Measurements from ENCODE around the gene TTI1. TPM values are rescaled to one million over a fixed set of nuclear protein-coding genes. Genes with fewer than 3 reads are reported as not detected.

The TTI1 gene
- 24.0 TPM for polyA plus RNA-seq (2013, experiment 1 of 2)
- 24.4 TPM for polyA plus RNA-seq (2013, experiment 2 of 2)

GRCh38 chr20:38033330-38034107 is at the start of gene TTI1, which contains the start of gene RPRD1B:
Gene TTI1 (minus strand): TSS chr20:38033456. CDS start chr20:38013816, 19,640 bp downstream.
Gene RPRD1B (plus strand): TSS chr20:38033746. CDS start chr20:38033948, 202 bp downstream.
- peaks cover 9 to 13% of the 10 kb centered on the region in 2 donors for H3K4me1 ChIP-seq (ENCODE audit: control insufficient read depth in 2 of 2, insufficient read depth in 1 of 2, low read depth in 1 of 2, low read length in 2 of 2)

DNA sequence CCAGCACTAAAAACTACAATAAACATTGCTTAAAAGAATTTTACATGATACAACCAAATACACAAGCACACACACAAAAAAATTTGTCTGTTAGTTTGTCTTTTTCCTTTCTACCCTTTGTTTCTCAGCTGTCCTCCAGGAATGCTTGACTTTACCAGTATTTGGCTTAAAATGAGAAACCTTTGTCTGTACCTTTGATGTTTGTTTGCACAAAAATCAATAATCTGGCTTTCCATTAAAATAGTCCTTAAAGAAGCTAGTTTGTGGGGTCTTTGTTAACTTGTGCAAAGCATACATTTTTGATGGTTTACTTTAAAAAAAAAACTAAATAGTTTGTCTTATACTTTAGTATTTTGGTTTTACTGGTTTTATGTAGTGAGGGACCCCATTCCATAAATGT is 49.6 kb upstream of the TTI1 start:
- H2BK12ac ChIP-seq (ENCODE audit: low read length): no peak overlapping the region
- no peak overlapping the region for H3K27ac ChIP-seq (replicated peaks; ENCODE audit: low read length)
- H2BK15ac ChIP-seq (ENCODE audit: low read length): no peak overlapping the region
- H3K4me2 ChIP-seq (ENCODE audit: insufficient read depth, low read length, poor library complexity, severe bottlenecking): no peak overlapping the region
- H2BK120ac ChIP-seq (ENCODE audit: low read depth, low read length): no peak overlapping the region
- no peak overlapping the region for H3K9ac ChIP-seq (ENCODE audit: low read depth, low read length, poor library complexity)
- peaks cover 10 to 93% of the 10 kb centered on the region in 2 donors for H3K36me3 ChIP-seq (replicated peaks in 1 of 2; ENCODE audit: control insufficient read depth in 2 of 2, insufficient read depth in 2 of 2, low read length in 2 of 2)
- no peak overlapping the region for H2AFZ ChIP-seq (ENCODE audit: low read length)
- H3K79me1 ChIP-seq (ENCODE audit: low read depth, low read length): no peaks in the 10 kb centered on the region
- H3K23ac ChIP-seq (ENCODE audit: low read depth, low read length, poor library complexity): no peak overlapping the region
- no peak overlapping the region for H2AK5ac ChIP-seq (ENCODE audit: low read depth, low read length)
- no peak overlapping the region for H3K4me3 ChIP-seq (ENCODE audit: low read length in 2 of 2)
- DNase-seq (ENCODE audit: low spot score): no peak
- H3K4me1 ChIP-seq (ENCODE audit: control insufficient read depth in 2 of 2, insufficient read depth in 1 of 2, low read depth in 1 of 2, low read length in 2 of 2): peaks cover 0 to 2% of the 10 kb centered on the region in 2 donors
- H3K27me3 ChIP-seq (ENCODE audit: control insufficient read depth in 3 of 3, insufficient read depth in 3 of 3, low read depth in 1 of 3, low read length in 3 of 3): no peaks in the 10 kb centered on the region
- H4K8ac ChIP-seq (ENCODE audit: low read depth, low read length): no peak overlapping the region
- H3K14ac ChIP-seq (ENCODE audit: low read length): no peak overlapping the region
- no peak overlapping the region for H2BK5ac ChIP-seq (ENCODE audit: low read length)
- no peak overlapping the region for H3K4ac ChIP-seq (ENCODE audit: low read length)
- peaks cover 2 to 20% of the 10 kb centered on the region in 2 donors for H3K9me3 ChIP-seq (replicated peaks in 1 of 2; ENCODE audit: control insufficient read depth in 2 of 2, insufficient read depth in 1 of 2, low read depth in 1 of 2, low read length in 2 of 2)
- no peak overlapping the region for H4K91ac ChIP-seq (ENCODE audit: low read depth, low read length, poor library complexity)
- no peak overlapping the region for H3K18ac ChIP-seq (ENCODE audit: low read length)

More at GRCh38 chr20:38033330-38034107, at the start of gene TTI1, which contains the start of gene RPRD1B:
- H3K18ac ChIP-seq (ENCODE audit: low read length): peak within 1 kb of the TSS; percentile 99
- no CpG with 5 or more reads among the region's 69 CpGs for WGBS, 2 donors (ENCODE audit: extremely low coverage in 2 of 2, insufficient read length in 2 of 2, insufficient replicate concordance in 1 of 2)
- no peak within 1 kb of the TSS for H3K14ac ChIP-seq (ENCODE audit: low read length)
- no peak within 1 kb of the TSS for H2BK12ac ChIP-seq (ENCODE audit: low read length)
- peak within 1 kb of the TSS; percentile 78 to 90 for H3K4me3 ChIP-seq (ENCODE audit: low read length in 2 of 2)
- peak within 1 kb of the TSS; percentile 93 for H3K9ac ChIP-seq (ENCODE audit: low read depth, low read length, poor library complexity)
- peak within 1 kb of the TSS; percentile 96 for H2AFZ ChIP-seq (ENCODE audit: low read length)
- peaks cover 0 to 14% of the 10 kb centered on the region in 2 donors for H3K9me3 ChIP-seq (replicated peaks in 1 of 2; ENCODE audit: control insufficient read depth in 2 of 2, insufficient read depth in 1 of 2, low read depth in 1 of 2, low read length in 2 of 2)
- no peaks in the 10 kb centered on the region for H3K27me3 ChIP-seq (ENCODE audit: control insufficient read depth in 3 of 3, insufficient read depth in 3 of 3, low read depth in 1 of 3, low read length in 3 of 3)
- no peak within 1 kb of the TSS for H2BK120ac ChIP-seq (ENCODE audit: low read depth, low read length)
- peak within 1 kb of the TSS; percentile 85 for H3K27ac ChIP-seq (replicated peaks; ENCODE audit: low read length)
- peaks cover 19% of the 10 kb centered on the region for H3K79me1 ChIP-seq (ENCODE audit: low read depth, low read length)
- peak within 1 kb of the TSS; percentile 21 for H2AK5ac ChIP-seq (ENCODE audit: low read depth, low read length)
- peaks cover 9 to 57% of the 10 kb centered on the region in 2 donors for H3K36me3 ChIP-seq (replicated peaks in 1 of 2; ENCODE audit: control insufficient read depth in 2 of 2, insufficient read depth in 2 of 2, low read length in 2 of 2)
- H4K91ac ChIP-seq (ENCODE audit: low read depth, low read length, poor library complexity): no peak within 1 kb of the TSS
- peak within 1 kb of the TSS; percentile 40 for H2BK5ac ChIP-seq (ENCODE audit: low read length)
- H2BK15ac ChIP-seq (ENCODE audit: low read length): no peak within 1 kb of the TSS
- peak within 1 kb of the TSS; percentile 76 for H3K23ac ChIP-seq (ENCODE audit: low read depth, low read length, poor library complexity)
- peak within 1 kb of the TSS; percentile 89 for H3K4me2 ChIP-seq (ENCODE audit: insufficient read depth, low read length, poor library complexity, severe bottlenecking)
- no peak within 1 kb of the TSS for H3K4ac ChIP-seq (ENCODE audit: low read length)
- H4K8ac ChIP-seq (ENCODE audit: low read depth, low read length): peak within 1 kb of the TSS; percentile 95
- DNase-seq (ENCODE audit: low spot score): peak; percentile 89

DNA sequence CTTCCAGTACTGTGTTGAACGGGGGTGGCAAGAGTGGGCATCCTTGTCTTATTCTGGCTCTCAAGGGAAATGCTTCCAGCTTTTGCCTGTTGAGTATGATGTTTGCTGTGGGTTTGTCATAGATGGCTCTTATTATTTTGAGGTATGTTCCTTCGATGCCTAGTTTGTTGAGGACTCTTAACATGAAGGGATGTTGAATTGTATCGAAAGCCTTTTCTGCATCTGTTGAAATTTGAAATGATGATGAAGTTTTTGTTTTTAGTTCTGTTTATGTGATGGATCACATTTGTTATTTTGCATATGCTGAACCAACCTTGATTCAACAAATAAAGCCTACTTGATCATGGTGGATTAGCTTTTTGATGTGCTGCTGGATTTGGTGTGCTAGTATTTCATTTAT is 48.3 kb upstream of the TTI1 start:
- Histone ChIP-seq H3K27me3 (ENCODE audit: control insufficient read depth in 3 of 3, insufficient read depth in 3 of 3, low read depth in 1 of 3, low read length in 3 of 3) (no peaks in the 10 kb centered on the region), H2BK5ac (ENCODE audit: low read length) (no peak overlapping the region), H2BK15ac (ENCODE audit: low read length) (no peak overlapping the region), H3K36me3 (replicated peaks in 1 of 2; ENCODE audit: control insufficient read depth in 2 of 2, insufficient read depth in 2 of 2, low read length in 2 of 2) (peaks cover 15 to 93% of the 10 kb centered on the region in 2 donors), H2AK5ac (ENCODE audit: low read depth, low read length) (no peak overlapping the region), H4K8ac (ENCODE audit: low read depth, low read length) (no peak overlapping the region), H2BK120ac (ENCODE audit: low read depth, low read length) (no peak overlapping the region), H3K23ac (ENCODE audit: low read depth, low read length, poor library complexity) (no peak overlapping the region), H4K91ac (ENCODE audit: low read depth, low read length, poor library complexity) (no peak overlapping the region), H3K18ac (ENCODE audit: low read length) (no peak overlapping the region), H3K4me1 (ENCODE audit: control insufficient read depth in 2 of 2, insufficient read depth in 1 of 2, low read depth in 1 of 2, low read length in 2 of 2) (peaks cover 0 to 2% of the 10 kb centered on the region in 2 donors), H3K4me2 (ENCODE audit: insufficient read depth, low read length, poor library complexity, severe bottlenecking) (no peak overlapping the region), H3K4me3 (ENCODE audit: low read length in 2 of 2) (no peak overlapping the region), H3K9me3 (replicated peaks in 1 of 2; ENCODE audit: control insufficient read depth in 2 of 2, insufficient read depth in 1 of 2, low read depth in 1 of 2, low read length in 2 of 2) (peaks cover 2 to 20% of the 10 kb centered on the region in 2 donors), H3K27ac (replicated peaks; ENCODE audit: low read length) (no peak overlapping the region), H3K9ac (ENCODE audit: low read depth, low read length, poor library complexity) (no peak overlapping the region), H3K4ac (ENCODE audit: low read length) (no peak overlapping the region), H3K79me1 (ENCODE audit: low read depth, low read length) (no peaks in the 10 kb centered on the region), H2BK12ac (ENCODE audit: low read length) (no peak overlapping the region), H2AFZ (ENCODE audit: low read length) (no peak overlapping the region), H3K14ac (ENCODE audit: low read length) (no peak overlapping the region)
- WGBS, 2 donors (ENCODE audit: extremely low coverage in 2 of 2, insufficient read length in 2 of 2, insufficient replicate concordance in 1 of 2): no CpG with 5 or more reads among the region's 3 CpGs
- DNase-seq (ENCODE audit: low spot score): no peak

DNA sequence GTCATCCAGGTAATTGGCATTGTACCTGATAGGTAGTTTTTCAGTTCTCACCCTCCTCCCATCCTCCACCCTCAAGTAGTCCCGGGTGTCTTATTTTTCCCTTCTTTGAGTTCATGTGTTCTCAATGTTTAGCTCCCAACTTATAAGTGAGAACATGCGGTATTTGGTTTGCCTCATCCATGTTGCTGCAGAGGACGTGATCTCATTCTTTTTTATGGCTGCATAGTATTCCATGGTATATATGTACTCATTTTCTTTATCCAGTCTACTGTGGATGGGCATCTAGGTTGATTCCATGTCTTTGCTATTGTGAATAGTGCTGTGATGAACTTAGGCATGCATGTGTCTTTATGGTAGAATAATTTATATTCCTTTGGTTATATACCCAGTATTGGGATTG is 46.1 kb upstream of the TTI1 start:
- H3K4me2 ChIP-seq (ENCODE audit: insufficient read depth, low read length, poor library complexity, severe bottlenecking): no peak overlapping the region
- no peak overlapping the region for H2BK15ac ChIP-seq (ENCODE audit: low read length)
- H4K8ac ChIP-seq (ENCODE audit: low read depth, low read length): no peak overlapping the region
- H3K9ac ChIP-seq (ENCODE audit: low read depth, low read length, poor library complexity): no peak overlapping the region
- no peak for DNase-seq (ENCODE audit: low spot score)
- H2AFZ ChIP-seq (ENCODE audit: low read length): no peak overlapping the region
- H4K91ac ChIP-seq (ENCODE audit: low read depth, low read length, poor library complexity): no peak overlapping the region
- no peak overlapping the region for H3K23ac ChIP-seq (ENCODE audit: low read depth, low read length, poor library complexity)
- no peak overlapping the region for H2BK12ac ChIP-seq (ENCODE audit: low read length)
- H3K36me3 ChIP-seq (replicated peaks in 1 of 2; ENCODE audit: control insufficient read depth in 2 of 2, insufficient read depth in 2 of 2, low read length in 2 of 2): peaks cover 11 to 92% of the 10 kb centered on the region in 2 donors
- no peak overlapping the region for H3K18ac ChIP-seq (ENCODE audit: low read length)
- H3K4me3 ChIP-seq (ENCODE audit: low read length in 2 of 2): no peak overlapping the region
- no peak overlapping the region for H3K4ac ChIP-seq (ENCODE audit: low read length)
- no peak overlapping the region for H2AK5ac ChIP-seq (ENCODE audit: low read depth, low read length)
- no peak overlapping the region for H3K27ac ChIP-seq (replicated peaks; ENCODE audit: low read length)
- no peaks in the 10 kb centered on the region for H3K27me3 ChIP-seq (ENCODE audit: control insufficient read depth in 3 of 3, insufficient read depth in 3 of 3, low read depth in 1 of 3, low read length in 3 of 3)
- H3K79me1 ChIP-seq (ENCODE audit: low read depth, low read length): no peaks in the 10 kb centered on the region
- H2BK120ac ChIP-seq (ENCODE audit: low read depth, low read length): no peak overlapping the region
- no peak overlapping the region for H2BK5ac ChIP-seq (ENCODE audit: low read length)
- WGBS, 2 donors (ENCODE audit: extremely low coverage in 2 of 2, insufficient read length in 2 of 2, insufficient replicate concordance in 1 of 2): no CpG with 5 or more reads among the region's 3 CpGs
- no peak overlapping the region for H3K14ac ChIP-seq (ENCODE audit: low read length)
- peaks cover 0 to 3% of the 10 kb centered on the region in 2 donors for H3K4me1 ChIP-seq (ENCODE audit: control insufficient read depth in 2 of 2, insufficient read depth in 1 of 2, low read depth in 1 of 2, low read length in 2 of 2)
- peaks cover 2 to 20% of the 10 kb centered on the region in 2 donors for H3K9me3 ChIP-seq (replicated peaks in 1 of 2; ENCODE audit: control insufficient read depth in 2 of 2, insufficient read depth in 1 of 2, low read depth in 1 of 2, low read length in 2 of 2)

Data from neuronal stem cell (in vitro differentiated cells).